HL-60 (cell line): ENCODE measurements around the gene ZNF81.

Experiments
- DNase-seq, 2 experiments: peaks; one replicate each; pipeline ENCODE4 v3.0.0-alpha.2; 2010 to 2020; ENCODE audit warnings: low read depth in 1 of 2, low spot score in 1 of 2
- H3K27ac ChIP-seq: fragments of 250-450 bp; sonication (Bioruptor Pico); replicated peaks from 2 replicates; pipeline ENCODE4 v1.5.1; 2020; ENCODE audit warnings: mild to moderate bottlenecking, moderate library complexity
- H3K27me3 ChIP-seq: fragments of 250-450 bp; sonication (Bioruptor Pico); 2 replicates; pipeline ENCODE4 v1.5.1; 2021; ENCODE audit warnings: mild to moderate bottlenecking, moderate library complexity; ENCODE audit not compliant: insufficient read depth, poor library complexity, severe bottlenecking
- H3K4me3 ChIP-seq: replicated peaks from 2 replicates; pipeline ENCODE4 v1.5.1; 2011; ENCODE audit warnings: mild to moderate bottlenecking, control low read depth, low read length; ENCODE audit not compliant: insufficient read depth
- GABPA ChIP-seq: IDR thresholded peaks from 2 replicates; pipeline ENCODE4 v1.6.1; 2012; ENCODE audit warnings: low read depth
- POLR2AphosphoS5 ChIP-seq: IDR thresholded peaks from 2 replicates; pipeline ENCODE4 v1.6.1; 2012; ENCODE audit warnings: low read depth
- SPI1 ChIP-seq: IDR thresholded peaks from 2 replicates; pipeline ENCODE4 v1.6.1; 2012; ENCODE audit warnings: low read depth, mild to moderate bottlenecking, borderline replicate concordance
- TF ChIP-seq, protein P1 (sequence below): IDR thresholded peaks from one replicate; pipeline ENCODE4 v1.5.1; 2011; ENCODE audit warnings: low read length, control low read depth, inconsistent platforms; ENCODE audit not compliant: insufficient read depth
- TF ChIP-seq, protein P2 (sequence below): IDR thresholded peaks from 2 replicates; pipeline ENCODE4 v1.6.1; 2012; ENCODE audit warnings: low read depth; ENCODE audit not compliant: insufficient replicate concordance

ZNF81 gene

DNA sequence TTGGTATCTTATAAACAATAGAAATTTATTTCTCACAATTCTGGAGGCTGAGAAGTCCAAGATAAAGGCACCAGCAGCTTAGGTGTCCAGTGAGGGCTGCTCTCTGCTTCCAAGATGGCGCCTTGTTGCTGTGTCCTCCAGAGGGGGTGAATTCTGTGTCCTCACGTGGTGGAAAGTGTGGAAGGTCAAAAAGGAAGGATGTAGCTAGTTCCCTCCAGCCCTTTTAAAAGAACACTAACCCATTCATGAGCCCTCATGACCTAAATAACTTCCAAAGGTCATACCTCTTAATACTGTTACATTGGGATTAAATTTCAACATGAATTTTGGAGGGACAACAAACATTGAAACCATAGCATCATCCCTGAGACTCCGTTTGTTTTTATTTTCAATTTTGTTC is 48.8 kb downstream of the ZNF81 start:
- Histone ChIP-seq H3K27ac (no peak overlapping the region), H3K4me3 (no peak overlapping the region), H3K27me3 (no peaks in the 10 kb centered on the region)
- no peak for DNase-seq
- TF ChIP-seq, protein P1, sequence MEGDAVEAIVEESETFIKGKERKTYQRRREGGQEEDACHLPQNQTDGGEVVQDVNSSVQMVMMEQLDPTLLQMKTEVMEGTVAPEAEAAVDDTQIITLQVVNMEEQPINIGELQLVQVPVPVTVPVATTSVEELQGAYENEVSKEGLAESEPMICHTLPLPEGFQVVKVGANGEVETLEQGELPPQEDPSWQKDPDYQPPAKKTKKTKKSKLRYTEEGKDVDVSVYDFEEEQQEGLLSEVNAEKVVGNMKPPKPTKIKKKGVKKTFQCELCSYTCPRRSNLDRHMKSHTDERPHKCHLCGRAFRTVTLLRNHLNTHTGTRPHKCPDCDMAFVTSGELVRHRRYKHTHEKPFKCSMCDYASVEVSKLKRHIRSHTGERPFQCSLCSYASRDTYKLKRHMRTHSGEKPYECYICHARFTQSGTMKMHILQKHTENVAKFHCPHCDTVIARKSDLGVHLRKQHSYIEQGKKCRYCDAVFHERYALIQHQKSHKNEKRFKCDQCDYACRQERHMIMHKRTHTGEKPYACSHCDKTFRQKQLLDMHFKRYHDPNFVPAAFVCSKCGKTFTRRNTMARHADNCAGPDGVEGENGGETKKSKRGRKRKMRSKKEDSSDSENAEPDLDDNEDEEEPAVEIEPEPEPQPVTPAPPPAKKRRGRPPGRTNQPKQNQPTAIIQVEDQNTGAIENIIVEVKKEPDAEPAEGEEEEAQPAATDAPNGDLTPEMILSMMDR = no peak
- TF ChIP-seq POLR2AphosphoS5 = no peak
- TF ChIP-seq, protein P2, sequence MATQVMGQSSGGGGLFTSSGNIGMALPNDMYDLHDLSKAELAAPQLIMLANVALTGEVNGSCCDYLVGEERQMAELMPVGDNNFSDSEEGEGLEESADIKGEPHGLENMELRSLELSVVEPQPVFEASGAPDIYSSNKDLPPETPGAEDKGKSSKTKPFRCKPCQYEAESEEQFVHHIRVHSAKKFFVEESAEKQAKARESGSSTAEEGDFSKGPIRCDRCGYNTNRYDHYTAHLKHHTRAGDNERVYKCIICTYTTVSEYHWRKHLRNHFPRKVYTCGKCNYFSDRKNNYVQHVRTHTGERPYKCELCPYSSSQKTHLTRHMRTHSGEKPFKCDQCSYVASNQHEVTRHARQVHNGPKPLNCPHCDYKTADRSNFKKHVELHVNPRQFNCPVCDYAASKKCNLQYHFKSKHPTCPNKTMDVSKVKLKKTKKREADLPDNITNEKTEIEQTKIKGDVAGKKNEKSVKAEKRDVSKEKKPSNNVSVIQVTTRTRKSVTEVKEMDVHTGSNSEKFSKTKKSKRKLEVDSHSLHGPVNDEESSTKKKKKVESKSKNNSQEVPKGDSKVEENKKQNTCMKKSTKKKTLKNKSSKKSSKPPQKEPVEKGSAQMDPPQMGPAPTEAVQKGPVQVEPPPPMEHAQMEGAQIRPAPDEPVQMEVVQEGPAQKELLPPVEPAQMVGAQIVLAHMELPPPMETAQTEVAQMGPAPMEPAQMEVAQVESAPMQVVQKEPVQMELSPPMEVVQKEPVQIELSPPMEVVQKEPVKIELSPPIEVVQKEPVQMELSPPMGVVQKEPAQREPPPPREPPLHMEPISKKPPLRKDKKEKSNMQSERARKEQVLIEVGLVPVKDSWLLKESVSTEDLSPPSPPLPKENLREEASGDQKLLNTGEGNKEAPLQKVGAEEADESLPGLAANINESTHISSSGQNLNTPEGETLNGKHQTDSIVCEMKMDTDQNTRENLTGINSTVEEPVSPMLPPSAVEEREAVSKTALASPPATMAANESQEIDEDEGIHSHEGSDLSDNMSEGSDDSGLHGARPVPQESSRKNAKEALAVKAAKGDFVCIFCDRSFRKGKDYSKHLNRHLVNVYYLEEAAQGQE = no peak
- no peak for TF ChIP-seq GABPA
- no peak for TF ChIP-seq SPI1

DNA sequence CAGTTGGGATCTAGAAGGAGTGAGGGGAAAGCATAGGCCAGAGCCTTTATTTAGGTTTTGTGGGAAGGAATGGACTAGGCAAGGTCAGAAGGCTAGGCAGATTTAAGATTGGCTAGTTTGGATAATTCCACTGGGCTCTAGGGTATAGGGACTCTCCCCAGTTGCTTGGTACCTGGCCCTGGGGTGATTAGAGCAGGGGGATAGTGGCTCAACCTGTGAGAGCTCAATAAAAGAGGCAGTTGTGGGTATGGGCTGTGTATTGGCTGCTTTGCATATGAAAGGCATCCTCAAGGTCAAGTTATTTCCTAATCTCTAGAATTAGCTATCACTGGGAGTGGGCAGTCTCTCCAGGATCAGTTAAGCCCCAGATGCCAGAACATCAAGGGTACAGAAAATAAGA is 61.3 kb downstream of the ZNF81 start:
- H3K4me3 ChIP-seq = no peak overlapping the region
- no peak for TF ChIP-seq POLR2AphosphoS5
- H3K27me3 ChIP-seq = no peaks in the 10 kb centered on the region
- no peak overlapping the region for H3K27ac ChIP-seq
- DNase-seq = no peak

DNA sequence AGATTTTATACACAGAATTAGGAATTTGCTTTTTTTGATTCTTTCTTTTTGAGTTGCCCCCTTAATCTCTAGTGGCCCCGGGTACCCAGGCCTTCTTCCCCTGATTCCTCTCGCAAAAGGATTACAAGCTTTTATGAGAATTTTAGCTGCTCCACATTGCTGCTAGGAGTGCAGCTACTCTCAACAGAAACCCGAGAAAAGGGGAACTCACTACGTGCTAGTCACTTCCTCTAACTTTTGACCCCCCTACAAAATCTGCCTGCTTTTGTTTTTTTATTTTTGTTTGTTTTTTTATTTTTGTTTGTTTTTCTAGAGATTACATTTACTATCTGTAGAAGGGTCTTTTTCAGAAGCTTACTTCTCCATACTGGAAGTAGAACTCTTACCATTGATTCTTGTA is 64.1 kb downstream of the ZNF81 start:
- peak in 1 of 2 experiments; percentile 42 for DNase-seq
- TF ChIP-seq SPI1 = peak; percentile 95
- TF ChIP-seq GABPA = no peak
- TF ChIP-seq, protein P2 = no peak
- Histone ChIP-seq H3K27ac (peak overlapping the region; percentile 11), H3K4me3 (no peak overlapping the region), H3K27me3 (no peaks in the 10 kb centered on the region)

DNA sequence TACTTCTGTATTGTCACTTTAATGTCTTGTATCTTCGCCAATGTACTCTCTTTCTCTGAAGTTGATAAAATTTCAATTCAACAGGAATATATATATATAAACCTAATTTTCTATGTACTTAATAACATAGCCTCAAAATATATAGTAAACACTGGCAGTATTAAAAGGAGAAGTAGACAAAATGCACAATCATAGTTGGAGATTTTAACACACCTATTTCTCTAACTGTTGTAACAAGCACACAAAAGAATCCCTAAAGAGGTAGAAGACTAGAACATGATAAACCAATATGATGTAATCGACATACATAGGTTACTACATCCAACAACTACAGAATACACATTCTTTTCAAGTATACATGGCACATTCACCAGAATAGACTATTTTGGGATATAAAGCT is 65.5 kb downstream of the ZNF81 start:
- no peak overlapping the region for H3K4me3 ChIP-seq
- no peak for TF ChIP-seq SPI1
- no peak for TF ChIP-seq POLR2AphosphoS5
- TF ChIP-seq, protein P2 = no peak
- no peak for TF ChIP-seq GABPA
- TF ChIP-seq, protein P1 = no peak

More for the DNA sequence above, 65.5 kb downstream of the ZNF81 start:
- no peaks in the 10 kb centered on the region for H3K27me3 ChIP-seq
- no peak for DNase-seq
- no peak overlapping the region for H3K27ac ChIP-seq
